Germinal center (tissue), 1 donor: ENCODE data around the gene VWA5B2.
A peak's percentile ranks its signal among the peaks of the same experiment; 100 is the strongest.

Source experiments
- DNase-seq: peaks from one replicate; pipeline ENCODE4 v3.0.0; 2012; ENCODE audit warnings: mixed read lengths, low spot score

VWA5B2 gene

GRCh38 chr3:184229394-184230080 lies at the start of gene VWA5B2:
TSS of gene VWA5B2 (plus strand) at chr3:184229585. CDS start at chr3:184230529, 944 bp downstream.
- peak; percentile 90 for DNase-seq

- no peak for DNase-seq
These were observed 49.2 kb upstream of the VWA5B2 start for GRCh38 chr3:184180165-184180564.

GRCh38 chr3:184181596-184181995 lies 47.8 kb upstream of the VWA5B2 start:
- DNase-seq: no peak

DNA sequence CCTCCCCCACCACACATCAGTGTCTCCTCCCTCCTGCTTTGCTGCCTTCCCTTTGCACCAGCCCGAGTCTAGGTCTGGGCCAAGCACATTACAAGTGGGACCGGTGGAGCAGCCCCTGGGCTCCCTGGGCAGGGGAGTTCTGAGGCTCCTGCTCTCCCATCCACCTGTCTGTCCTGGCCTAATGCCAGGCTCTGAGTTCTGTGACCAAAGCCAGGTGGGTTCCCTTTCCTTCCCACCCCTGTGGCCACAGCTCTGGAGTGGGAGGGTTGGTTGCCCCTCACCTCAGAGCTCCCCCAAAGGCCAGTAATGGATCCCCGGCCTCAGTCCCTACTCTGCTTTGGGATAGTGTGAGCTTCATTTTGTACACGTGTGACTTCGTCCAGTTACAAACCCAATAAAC lies 45.7 kb upstream of the VWA5B2 start:
- no peak for DNase-seq

GRCh38 chr3:184184546-184185230 lies 44.7 kb upstream of the VWA5B2 start:
- DNase-seq: no peak

DNA sequence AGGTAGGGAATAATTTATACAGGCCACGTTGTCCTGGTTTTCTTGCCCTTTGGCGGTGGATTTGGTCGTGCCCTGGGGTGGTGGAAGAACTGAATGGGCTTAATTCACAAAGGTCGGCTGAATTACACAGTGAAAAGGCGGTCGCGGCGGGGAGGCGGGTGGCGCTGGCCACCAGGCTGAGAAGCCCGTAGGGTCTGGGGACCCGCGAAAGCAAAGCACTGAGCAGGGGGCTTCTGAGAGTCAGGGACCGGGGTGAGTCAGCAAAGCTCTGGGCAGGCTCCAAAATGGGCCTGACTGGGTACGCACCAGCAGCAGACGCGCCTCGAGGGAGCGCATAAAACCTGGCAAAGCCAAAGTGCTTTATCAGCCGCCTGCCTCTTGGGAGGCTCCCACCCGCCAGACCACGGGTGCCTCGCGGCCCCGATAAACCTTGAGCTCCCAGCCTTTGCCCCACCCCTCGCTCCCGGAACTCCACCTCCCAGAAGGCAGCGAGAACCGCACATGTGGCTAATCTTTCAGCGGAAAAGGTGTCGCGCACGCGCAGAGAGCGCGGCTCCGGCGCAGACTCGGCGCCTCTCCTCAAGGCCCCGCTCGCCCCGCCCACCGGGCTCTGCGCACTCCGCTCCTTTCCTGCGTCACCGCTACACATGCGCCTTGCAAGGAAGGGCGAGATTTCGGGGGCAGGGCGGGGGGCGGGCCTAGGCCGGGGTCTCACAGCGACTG lies 43.8 kb upstream of the VWA5B2 start:
- peak; percentile 98 for DNase-seq

- DNase-seq: peak; percentile 22
These were observed 43.0 kb upstream of the VWA5B2 start, which contains the start of gene ABCF3 for GRCh38 chr3:184186184-184186901. TSS of gene ABCF3 (plus strand) at chr3:184186199. CDS start at chr3:184186208, 9 bp downstream.

- no peak for DNase-seq
These were observed 42.5 kb upstream of the VWA5B2 start for GRCh38 chr3:184186902-184187207.

- no peak for DNase-seq
These were observed 41.3 kb upstream of the VWA5B2 start for GRCh38 chr3:184188080-184188479.

GRCh38 chr3:184189421-184189820 lies 40.0 kb upstream of the VWA5B2 start:
- no peak for DNase-seq

GRCh38 chr3:184192889-184193288 lies 36.5 kb upstream of the VWA5B2 start:
- DNase-seq: no peak

- no peak for DNase-seq
These were observed 35.3 kb upstream of the VWA5B2 start for GRCh38 chr3:184193991-184194539.

DNA sequence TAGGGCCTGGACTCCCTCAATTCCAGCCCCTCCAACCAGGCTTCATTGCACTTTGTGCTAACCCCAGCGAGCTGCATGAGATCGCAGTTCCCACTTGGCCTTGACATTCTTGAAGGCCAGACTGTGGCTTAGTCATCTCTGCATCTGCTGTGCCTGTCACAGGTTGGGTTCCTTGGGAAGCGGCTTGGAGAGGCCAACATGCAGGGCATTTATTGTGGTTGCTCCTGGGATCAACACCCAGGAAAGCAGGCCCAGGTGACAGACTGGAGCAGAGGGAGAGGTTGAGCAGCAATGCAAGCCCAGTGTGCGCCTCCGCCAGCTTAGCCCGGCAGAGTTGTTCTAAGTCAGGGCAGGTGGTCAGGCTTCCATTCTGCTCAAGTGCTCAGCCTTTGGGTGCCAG lies 32.8 kb upstream of the VWA5B2 start:
- DNase-seq: no peak

DNA sequence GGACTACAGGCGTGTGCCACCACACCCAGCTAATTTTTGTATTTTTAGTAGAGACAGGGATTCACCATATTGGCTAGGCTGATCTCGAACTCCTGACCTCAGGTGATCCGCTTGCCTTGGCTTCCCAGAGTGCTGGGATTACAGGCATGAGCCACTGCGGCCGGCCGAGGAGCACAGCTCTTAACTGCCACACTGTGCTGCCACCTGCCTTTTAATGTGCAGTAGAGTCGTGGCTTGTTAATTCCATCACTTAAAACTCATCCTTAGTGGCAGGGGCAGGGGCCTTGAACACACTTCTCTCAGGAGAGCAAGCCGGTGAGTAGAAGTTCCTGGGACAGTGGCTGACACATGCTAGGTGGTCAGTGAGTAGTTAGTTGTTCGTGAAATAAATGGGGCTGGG lies 30.9 kb upstream of the VWA5B2 start:
- DNase-seq: no peak

DNA sequence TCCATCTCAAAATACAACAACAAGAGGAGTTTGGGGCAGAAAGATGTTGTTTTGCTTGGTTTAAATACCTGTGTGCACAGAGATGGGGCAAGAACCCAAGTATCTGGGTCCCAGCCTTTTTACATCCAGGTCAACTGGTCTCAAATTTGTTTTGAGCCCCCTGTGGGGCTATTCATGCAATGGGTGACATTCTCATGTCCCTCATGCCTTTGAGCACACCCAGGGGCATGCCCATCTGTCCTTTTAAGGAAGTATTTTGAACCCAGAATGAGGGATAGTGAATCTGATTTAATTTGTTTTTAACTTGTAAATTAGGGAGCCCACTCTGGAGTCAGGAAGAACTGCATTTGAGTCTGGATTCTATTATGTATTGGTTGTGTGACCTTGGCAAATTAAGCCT lies 28.6 kb upstream of the VWA5B2 start:
- DNase-seq: no peak

DNA sequence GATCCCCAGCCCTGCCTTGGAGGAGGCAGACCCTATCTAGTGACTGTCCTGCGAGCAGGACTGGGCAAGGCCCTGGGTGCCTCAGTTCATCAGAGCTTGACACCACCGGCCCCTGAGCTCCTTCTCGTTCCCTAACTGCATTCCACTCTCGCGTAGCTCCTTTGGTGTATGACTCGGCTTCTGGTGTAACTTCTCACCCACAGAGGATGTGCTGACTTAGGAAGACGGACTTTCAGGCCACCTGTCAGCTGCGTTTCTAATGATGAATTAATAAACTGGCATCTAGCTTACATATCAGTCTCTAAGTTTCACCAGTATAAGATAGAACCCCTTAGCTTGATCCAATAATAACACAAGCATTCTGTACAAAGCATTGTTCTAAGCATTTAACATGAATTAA lies 25.9 kb upstream of the VWA5B2 start:
- DNase-seq: no peak

- no peak for DNase-seq
These were observed 20.1 kb upstream of the VWA5B2 start for GRCh38 chr3:184209146-184209923.

GRCh38 chr3:184211297-184211696 lies 18.1 kb upstream of the VWA5B2 start:
- no peak for DNase-seq

- no peak for DNase-seq
These were observed 17.7 kb upstream of the VWA5B2 start for GRCh38 chr3:184211718-184212117.

GRCh38 chr3:184218814-184219213 lies 10.6 kb upstream of the VWA5B2 start:
- DNase-seq: no peak

DNA sequence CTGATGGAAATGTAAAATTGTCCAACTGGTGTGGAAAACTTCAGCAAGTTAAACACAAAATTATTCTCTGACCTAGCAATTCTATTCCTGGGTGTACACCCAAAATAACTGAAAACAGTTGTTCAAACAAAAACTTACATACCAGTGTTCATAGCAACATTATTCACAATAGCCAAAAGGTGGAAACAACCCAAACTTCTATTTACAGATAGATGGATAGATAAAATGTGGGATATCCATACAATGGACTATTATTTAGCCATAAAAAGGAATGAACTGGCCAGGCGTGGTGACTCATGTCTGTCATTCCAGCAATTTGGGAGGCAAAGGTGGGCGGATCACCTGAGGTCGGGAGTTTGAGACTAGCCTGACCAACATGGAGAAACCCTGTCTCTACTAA lies 6.9 kb upstream of the VWA5B2 start:
- DNase-seq: no peak
